ENCODE measurements around the gene CNBP.

DNA sequence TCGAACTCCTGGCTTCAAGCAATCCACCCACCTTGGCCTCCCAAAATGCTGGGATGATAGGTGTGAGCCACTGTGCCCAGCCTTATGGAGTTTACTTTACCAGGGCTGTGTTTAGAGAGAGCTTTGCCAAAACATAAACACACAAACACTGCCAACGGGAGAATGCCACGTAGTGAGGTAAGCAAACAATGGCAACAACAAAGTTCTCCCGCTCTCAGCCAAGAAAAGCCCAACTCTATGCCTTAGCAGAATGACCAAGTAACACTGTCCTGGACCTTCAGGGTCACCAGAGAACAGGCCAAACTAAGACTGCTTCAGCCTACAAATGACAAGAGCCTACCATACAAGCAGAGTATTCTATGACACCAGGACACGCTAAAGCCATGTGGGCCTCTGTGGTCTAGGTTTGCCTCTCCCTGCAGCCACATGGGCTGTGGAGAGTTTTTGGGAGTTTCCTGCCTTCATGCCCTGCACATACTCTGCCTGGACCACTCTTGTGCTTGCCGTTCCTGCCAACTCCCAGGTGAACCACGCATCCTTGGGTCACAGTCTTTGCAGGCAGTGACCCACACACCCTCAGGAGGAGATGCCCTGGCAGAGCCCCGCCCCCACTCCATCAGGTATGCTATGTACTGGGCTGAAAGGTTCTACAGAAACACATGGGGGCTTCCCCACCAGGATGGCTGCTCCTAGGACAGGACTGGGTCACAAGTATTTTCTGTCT is 21.6 kb upstream of the CNBP start:
- TF ChIP-seq, protein P1, sequence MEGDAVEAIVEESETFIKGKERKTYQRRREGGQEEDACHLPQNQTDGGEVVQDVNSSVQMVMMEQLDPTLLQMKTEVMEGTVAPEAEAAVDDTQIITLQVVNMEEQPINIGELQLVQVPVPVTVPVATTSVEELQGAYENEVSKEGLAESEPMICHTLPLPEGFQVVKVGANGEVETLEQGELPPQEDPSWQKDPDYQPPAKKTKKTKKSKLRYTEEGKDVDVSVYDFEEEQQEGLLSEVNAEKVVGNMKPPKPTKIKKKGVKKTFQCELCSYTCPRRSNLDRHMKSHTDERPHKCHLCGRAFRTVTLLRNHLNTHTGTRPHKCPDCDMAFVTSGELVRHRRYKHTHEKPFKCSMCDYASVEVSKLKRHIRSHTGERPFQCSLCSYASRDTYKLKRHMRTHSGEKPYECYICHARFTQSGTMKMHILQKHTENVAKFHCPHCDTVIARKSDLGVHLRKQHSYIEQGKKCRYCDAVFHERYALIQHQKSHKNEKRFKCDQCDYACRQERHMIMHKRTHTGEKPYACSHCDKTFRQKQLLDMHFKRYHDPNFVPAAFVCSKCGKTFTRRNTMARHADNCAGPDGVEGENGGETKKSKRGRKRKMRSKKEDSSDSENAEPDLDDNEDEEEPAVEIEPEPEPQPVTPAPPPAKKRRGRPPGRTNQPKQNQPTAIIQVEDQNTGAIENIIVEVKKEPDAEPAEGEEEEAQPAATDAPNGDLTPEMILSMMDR (IDR thresholded peaks at IDR 0.05), result no peak
- no peak for TF ChIP-seq POLR2A (IDR thresholded peaks at IDR 0.05)
- TF ChIP-seq EP300 (IDR thresholded peaks at IDR 0.05; ENCODE audit: low read depth), result no peak

Measured in transverse colon (tissue), 3 donors.